HepG2 (cell line): ENCODE measurements around the gene ZKSCAN5. TPM values are rescaled to one million over a fixed set of nuclear protein-coding genes. Genes with fewer than 3 reads are reported as not detected.

Source experiments
- BORCS8-MEF2B ChIP-seq: sonication (generic); formaldehyde crosslinking; IDR thresholded peaks from 2 replicates; pipeline ENCODE4 v1.8.0; 2022; ENCODE audit warnings: mild to moderate bottlenecking, missing genetic modification reagents
- HOXA7 ChIP-seq: sonication (generic); formaldehyde crosslinking; IDR thresholded peaks from 2 replicates; pipeline ENCODE4 v1.8.1; 2022; ENCODE audit warnings: mild to moderate bottlenecking, missing genetic modification reagents, moderate library complexity
- RELA ChIP-seq: sonication (generic); formaldehyde crosslinking; IDR thresholded peaks from 2 replicates; pipeline ENCODE4 v1.4.0; 2020; ENCODE audit warnings: missing genetic modification reagents
- ZNF572 ChIP-seq: sonication (generic); formaldehyde crosslinking; IDR thresholded peaks from 2 replicates; pipeline ENCODE4 v1.5.1; 2020; ENCODE audit warnings: mild to moderate bottlenecking, missing genetic modification reagents
- ZSCAN12 ChIP-seq: sonication (generic); formaldehyde crosslinking; IDR thresholded peaks from 2 replicates; pipeline ENCODE4 v1.9.0; 2021; ENCODE audit warnings: mild to moderate bottlenecking, missing genetic modification reagents
- polyA plus RNA-seq, 8 experiments: library from polyadenylated mRNA; depleted of rRNA in 3 of 8; stranded (reverse) in 7 of 8; unstranded in 1 of 8; fragments of >200 nt; fragmentation: Illumina TruSeq in 4 of 8; extraction: Trizol in 4 of 8; gene quantifications; 2 replicates each; pipeline versions ENCODE4 v1.2.1 to v1.2.3, GENCODE V29; 2011 to 2016; ENCODE audit warnings: low read depth in 4 of 8, missing spikeins in 1 of 8, mixed read lengths in 1 of 8; ENCODE audit not compliant: insufficient read depth in 1 of 8
- total RNA-seq, 5 experiments: library from RNA; depleted of rRNA; stranded (reverse); fragments of >200 nt; fragmentation: Illumina TruSeq; extraction: Trizol; gene quantifications; 2 replicates each; pipeline ENCODE4 v1.2.3, GENCODE V29; 2016; ENCODE audit warnings: low read depth in 1 of 5
- TF ChIP-seq, protein P1 (sequence below): sonication (generic); formaldehyde crosslinking; IDR thresholded peaks from 2 replicates; pipeline ENCODE4 v1.4.0; 2020; ENCODE audit warnings: mild to moderate bottlenecking, missing genetic modification reagents
- TF ChIP-seq, protein P2 (sequence below): sonication (generic); formaldehyde crosslinking; IDR thresholded peaks from 2 replicates; pipeline ENCODE4 v1.4.0; 2020; ENCODE audit warnings: missing genetic modification reagents

Gene ZKSCAN5
- total and polyA plus RNA-seq, 2 of the 13 experiments (the other 11 are each of a cell fraction or from before 2014, with no cell fraction given), result 5.5 to 11.7 TPM

DNA sequence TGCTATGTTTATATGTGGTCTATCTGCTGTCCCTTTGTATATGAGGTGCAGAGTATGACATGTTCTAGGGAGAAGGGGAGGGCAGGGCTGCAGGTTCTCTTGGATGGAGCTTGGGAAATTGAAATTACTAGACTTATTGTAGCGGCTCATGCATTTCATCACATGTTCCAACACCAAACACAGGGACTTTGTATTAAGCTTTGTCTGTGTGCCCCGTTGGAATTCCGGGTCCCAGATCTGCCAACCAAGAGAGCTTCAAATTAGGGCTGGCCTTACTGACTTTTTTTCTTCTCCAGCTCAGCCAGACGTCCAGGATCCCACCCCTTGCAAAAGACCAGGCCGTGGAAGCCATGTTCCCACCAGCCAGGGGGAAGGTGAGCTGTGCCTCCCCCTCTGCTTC, 28.4 kb upstream of the ZKSCAN5 start (continued):
- TF ChIP-seq, protein P1, sequence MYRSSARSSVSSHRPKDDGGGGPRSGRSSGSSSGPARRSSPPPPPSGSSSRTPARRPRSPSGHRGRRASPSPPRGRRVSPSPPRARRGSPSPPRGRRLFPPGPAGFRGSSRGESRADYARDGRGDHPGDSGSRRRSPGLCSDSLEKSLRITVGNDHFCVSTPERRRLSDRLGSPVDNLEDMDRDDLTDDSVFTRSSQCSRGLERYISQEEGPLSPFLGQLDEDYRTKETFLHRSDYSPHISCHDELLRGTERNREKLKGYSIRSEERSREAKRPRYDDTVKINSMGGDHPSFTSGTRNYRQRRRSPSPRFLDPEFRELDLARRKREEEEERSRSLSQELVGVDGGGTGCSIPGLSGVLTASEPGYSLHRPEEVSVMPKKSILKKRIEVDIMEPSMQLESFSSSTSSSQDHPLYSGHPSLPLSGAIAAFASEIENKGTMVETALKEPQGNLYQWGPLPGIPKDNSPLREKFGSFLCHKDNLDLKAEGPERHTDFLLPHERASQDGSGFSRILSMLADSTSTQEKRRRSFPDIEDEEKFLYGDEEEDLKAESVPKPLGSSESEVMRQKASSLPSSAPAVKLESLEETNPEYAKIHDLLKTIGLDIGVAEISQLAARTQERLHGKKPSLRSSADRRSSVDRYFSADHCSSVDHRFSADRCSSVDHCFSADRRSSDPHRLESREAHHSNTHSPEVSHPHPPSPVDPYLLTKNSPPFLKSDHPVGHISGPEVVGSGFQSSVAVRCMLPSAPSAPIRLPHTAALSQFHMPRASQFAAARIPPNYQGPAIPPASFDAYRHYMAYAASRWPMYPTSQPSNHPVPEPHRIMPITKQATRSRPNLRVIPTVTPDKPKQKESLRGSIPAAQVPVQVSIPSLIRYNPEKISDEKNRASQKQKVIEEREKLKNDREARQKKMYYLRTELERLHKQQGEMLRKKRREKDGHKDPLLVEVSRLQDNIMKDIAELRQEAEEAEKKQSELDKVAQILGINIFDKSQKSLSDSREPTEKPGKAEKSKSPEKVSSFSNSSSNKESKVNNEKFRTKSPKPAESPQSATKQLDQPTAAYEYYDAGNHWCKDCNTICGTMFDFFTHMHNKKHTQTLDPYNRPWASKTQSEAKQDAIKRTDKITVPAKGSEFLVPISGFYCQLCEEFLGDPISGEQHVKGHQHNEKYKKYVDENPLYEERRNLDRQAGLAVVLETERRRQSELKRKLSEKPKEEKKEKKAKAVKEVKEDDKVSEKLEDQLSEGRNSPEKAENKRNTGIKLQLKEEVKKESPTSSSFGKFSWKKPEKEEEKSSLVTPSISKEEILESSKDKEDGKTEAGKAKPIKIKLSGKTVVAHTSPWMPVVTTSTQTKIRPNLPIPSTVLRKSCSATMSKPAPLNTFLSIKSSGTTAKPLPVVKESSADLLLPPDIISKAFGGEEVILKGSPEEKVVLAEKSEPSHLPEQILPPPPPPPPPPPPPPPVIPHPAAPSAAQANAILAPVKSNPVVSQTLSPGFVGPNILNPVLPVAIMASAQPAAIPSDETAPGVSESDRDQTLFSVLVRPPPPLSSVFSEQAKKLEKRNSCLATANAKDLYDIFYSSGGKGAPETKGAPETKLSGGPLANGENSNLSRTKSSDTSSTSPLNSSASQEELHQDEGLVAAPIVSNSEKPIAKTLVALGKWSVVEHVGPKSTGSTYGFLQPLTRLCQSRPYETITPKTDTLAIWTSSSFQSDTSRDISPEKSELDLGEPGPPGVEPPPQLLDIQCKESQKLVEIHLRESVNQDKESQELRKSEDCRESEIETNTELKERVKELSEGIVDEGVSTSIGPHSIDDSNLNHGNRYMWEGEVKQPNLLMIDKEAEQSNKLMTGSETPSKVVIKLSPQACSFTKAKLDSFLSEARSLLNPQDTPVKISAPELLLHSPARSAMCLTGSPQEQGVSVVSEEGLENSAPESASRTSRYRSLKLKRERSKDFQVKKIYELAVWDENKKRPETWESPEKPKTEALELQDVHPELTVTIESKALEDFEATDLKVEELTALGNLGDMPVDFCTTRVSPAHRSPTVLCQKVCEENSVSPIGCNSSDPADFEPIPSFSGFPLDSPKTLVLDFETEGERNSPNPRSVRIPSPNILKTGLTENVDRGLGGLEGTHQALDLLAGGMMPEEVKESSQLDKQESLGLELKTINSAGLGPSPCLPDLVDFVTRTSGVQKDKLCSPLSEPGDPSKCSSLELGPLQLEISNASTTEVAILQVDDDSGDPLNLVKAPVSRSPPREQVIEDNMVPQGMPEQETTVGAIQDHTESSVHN (CRISPR knock-in tag), result no peak
- TF ChIP-seq BORCS8-MEF2B (CRISPR knock-in tag) (no peak), RELA (no peak), ZSCAN12 (no peak), ZNF572 (CRISPR knock-in tag) (no peak), HOXA7 (CRISPR knock-in tag) (no peak)
- TF ChIP-seq, protein P2, sequence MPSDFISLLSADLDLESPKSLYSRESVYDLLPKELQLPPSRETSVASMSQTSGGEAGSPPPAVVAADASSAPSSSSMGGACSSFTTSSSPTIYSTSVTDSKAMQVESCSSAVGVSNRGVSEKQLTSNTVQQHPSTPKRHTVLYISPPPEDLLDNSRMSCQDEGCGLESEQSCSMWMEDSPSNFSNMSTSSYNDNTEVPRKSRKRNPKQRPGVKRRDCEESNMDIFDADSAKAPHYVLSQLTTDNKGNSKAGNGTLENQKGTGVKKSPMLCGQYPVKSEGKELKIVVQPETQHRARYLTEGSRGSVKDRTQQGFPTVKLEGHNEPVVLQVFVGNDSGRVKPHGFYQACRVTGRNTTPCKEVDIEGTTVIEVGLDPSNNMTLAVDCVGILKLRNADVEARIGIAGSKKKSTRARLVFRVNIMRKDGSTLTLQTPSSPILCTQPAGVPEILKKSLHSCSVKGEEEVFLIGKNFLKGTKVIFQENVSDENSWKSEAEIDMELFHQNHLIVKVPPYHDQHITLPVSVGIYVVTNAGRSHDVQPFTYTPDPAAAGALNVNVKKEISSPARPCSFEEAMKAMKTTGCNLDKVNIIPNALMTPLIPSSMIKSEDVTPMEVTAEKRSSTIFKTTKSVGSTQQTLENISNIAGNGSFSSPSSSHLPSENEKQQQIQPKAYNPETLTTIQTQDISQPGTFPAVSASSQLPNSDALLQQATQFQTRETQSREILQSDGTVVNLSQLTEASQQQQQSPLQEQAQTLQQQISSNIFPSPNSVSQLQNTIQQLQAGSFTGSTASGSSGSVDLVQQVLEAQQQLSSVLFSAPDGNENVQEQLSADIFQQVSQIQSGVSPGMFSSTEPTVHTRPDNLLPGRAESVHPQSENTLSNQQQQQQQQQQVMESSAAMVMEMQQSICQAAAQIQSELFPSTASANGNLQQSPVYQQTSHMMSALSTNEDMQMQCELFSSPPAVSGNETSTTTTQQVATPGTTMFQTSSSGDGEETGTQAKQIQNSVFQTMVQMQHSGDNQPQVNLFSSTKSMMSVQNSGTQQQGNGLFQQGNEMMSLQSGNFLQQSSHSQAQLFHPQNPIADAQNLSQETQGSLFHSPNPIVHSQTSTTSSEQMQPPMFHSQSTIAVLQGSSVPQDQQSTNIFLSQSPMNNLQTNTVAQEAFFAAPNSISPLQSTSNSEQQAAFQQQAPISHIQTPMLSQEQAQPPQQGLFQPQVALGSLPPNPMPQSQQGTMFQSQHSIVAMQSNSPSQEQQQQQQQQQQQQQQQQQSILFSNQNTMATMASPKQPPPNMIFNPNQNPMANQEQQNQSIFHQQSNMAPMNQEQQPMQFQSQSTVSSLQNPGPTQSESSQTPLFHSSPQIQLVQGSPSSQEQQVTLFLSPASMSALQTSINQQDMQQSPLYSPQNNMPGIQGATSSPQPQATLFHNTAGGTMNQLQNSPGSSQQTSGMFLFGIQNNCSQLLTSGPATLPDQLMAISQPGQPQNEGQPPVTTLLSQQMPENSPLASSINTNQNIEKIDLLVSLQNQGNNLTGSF (CRISPR knock-in tag), result no peak
